Lower lobe of right lung (tissue), 2 donors: ENCODE results near the gene OXA1L. TPM values are rescaled to one million over a fixed set of nuclear protein-coding genes. Genes with fewer than 3 reads are reported as not detected.
"Not testable (repeated sequence)": the region's sequence is repeated elsewhere in the genome, so short reads cannot be mapped to it uniquely, and the experiment has no call there.

Experiments
- ATAC-seq, 2 donors: fragments of 200-7000 bp; cut with Tn5 transposase; one replicate each; pipeline ENCODE4 v1.9.1; 2020 to 2022; ENCODE audit warnings: mild to moderate bottlenecking in 2 of 2, moderate library complexity in 2 of 2
- DNase-seq: peaks from one replicate; pipeline ENCODE4 v3.0.0-alpha.2; 2020
- H3K27ac ChIP-seq: fragments of 200-600 bp; one replicate; pipeline ENCODE4 v1.8.0; 2022
- H3K27me3 ChIP-seq: fragments of 200-600 bp; one replicate; pipeline ENCODE4 v1.8.0; 2022; ENCODE audit warnings: low read depth
- H3K36me3 ChIP-seq: fragments of 200-600 bp; one replicate; pipeline ENCODE4 v1.8.0; 2022; ENCODE audit warnings: mild to moderate bottlenecking
- H3K4me1 ChIP-seq: fragments of 200-600 bp; one replicate; pipeline ENCODE4 v1.8.0; 2022
- H3K4me3 ChIP-seq: fragments of 200-600 bp; one replicate; pipeline ENCODE4 v1.8.0; 2022; ENCODE audit warnings: mild to moderate bottlenecking
- H3K9me3 ChIP-seq: fragments of 200-600 bp; one replicate; pipeline ENCODE4 v1.8.0; 2022
- CTCF ChIP-seq: fragments of 200-600 bp; IDR thresholded peaks from one replicate; pipeline ENCODE4 v1.8.0; 2022; ENCODE audit warnings: antibody characterized with exemption, mild to moderate bottlenecking
- intact Hi-C: fragments of 100-400 bp; cut with DNase I; formaldehyde crosslinking; loops from one replicate; pipeline ENCODE4 v1.11.0; 2022
- total RNA-seq: library from RNA; stranded (reverse); fragmentation: NEBNext Ultra II Directional; extraction: Animal tissue kit (Norgen Biotek cat#: 25700); gene quantifications from one replicate; pipeline ENCODE4 v1.2.1, GENCODE V29; 2021
- donor health status: DM: no; HTN: yes; CAD: no; lungs with severe emphysema.

Gene OXA1L
- total RNA-seq, 1 donor from 2014 or later: 115 TPM

GRCh38 chr14:22726012-22726411 lies 40.5 kb upstream of the OXA1L start:
- no peak for DNase-seq
- no peaks in the 10 kb centered on the region for H3K9me3 ChIP-seq
- H3K27ac ChIP-seq: no peak overlapping the region
- intact Hi-C loops: no loop called here
- H3K36me3 ChIP-seq: no peaks in the 10 kb centered on the region
- no peaks in the 10 kb centered on the region for H3K27me3 ChIP-seq
- ATAC-seq: peak in 1 of 2 donors; percentile 41
- H3K4me3 ChIP-seq: no peak overlapping the region
- TF ChIP-seq CTCF: no peak
- no peaks in the 10 kb centered on the region for H3K4me1 ChIP-seq

- intact Hi-C loops, DNase-seq, H3K4me1 ChIP-seq, H3K9me3 ChIP-seq, H3K27me3 ChIP-seq, H3K27ac ChIP-seq, H3K36me3 ChIP-seq, H3K4me3 ChIP-seq, ATAC-seq: not testable (repeated sequence)
These were observed 34.4 kb upstream of the OXA1L start for GRCh38 chr14:22732062-22732461.

GRCh38 chr14:22733829-22734228 lies 32.7 kb upstream of the OXA1L start:
- ATAC-seq: no peak
- no peaks in the 10 kb centered on the region for H3K9me3 ChIP-seq

GRCh38 chr14:22735096-22735495 lies 31.4 kb upstream of the OXA1L start:
- Histone ChIP-seq H3K9me3 (no peaks in the 10 kb centered on the region), H3K27ac (no peak overlapping the region), H3K4me3 (no peak overlapping the region), H3K27me3 (no peaks in the 10 kb centered on the region), H3K4me1 (no peaks in the 10 kb centered on the region), H3K36me3 (no peaks in the 10 kb centered on the region)
- DNase-seq (no peak), ATAC-seq (no peak)
- intact Hi-C loops: no loop called here
- no peak for TF ChIP-seq CTCF

More at GRCh38 chr14:22733829-22734228, 32.7 kb upstream of the OXA1L start:
- no peaks in the 10 kb centered on the region for H3K27me3 ChIP-seq
- TF ChIP-seq CTCF: no peak
- no peaks in the 10 kb centered on the region for H3K4me1 ChIP-seq
- intact Hi-C loops: no loop called here
- H3K4me3 ChIP-seq: no peak overlapping the region
- H3K27ac ChIP-seq: no peak overlapping the region
- DNase-seq: no peak
- H3K36me3 ChIP-seq: no peaks in the 10 kb centered on the region

GRCh38 chr14:22736384-22736783 lies 30.1 kb upstream of the OXA1L start:
- H3K4me3 ChIP-seq: not testable (repeated sequence)

GRCh38 chr14:22737052-22737451 lies 29.4 kb upstream of the OXA1L start:
- no peak for DNase-seq
- Histone ChIP-seq H3K4me1 (no peaks in the 10 kb centered on the region), H3K36me3 (no peaks in the 10 kb centered on the region), H3K27me3 (no peaks in the 10 kb centered on the region), H3K27ac (no peak overlapping the region), H3K4me3 (no peak overlapping the region), H3K9me3 (no peaks in the 10 kb centered on the region)
- TF ChIP-seq CTCF: no peak
- intact Hi-C loops: no loop called here
- no peak for ATAC-seq

More at GRCh38 chr14:22736384-22736783, 30.1 kb upstream of the OXA1L start:
- DNase-seq, H3K36me3 ChIP-seq, H3K27me3 ChIP-seq, H3K27ac ChIP-seq, H3K9me3 ChIP-seq, H3K4me1 ChIP-seq, intact Hi-C loops, ATAC-seq: not testable (repeated sequence)

- H3K27ac ChIP-seq: no peak overlapping the region
- H3K4me3 ChIP-seq: no peak overlapping the region
- intact Hi-C loops: no loop called here
- no peak for TF ChIP-seq CTCF
- H3K27me3 ChIP-seq: no peaks in the 10 kb centered on the region
- ATAC-seq (no peak), DNase-seq (no peak)
- H3K36me3 ChIP-seq: no peaks in the 10 kb centered on the region
- H3K9me3 ChIP-seq: no peaks in the 10 kb centered on the region
- H3K4me1 ChIP-seq: no peaks in the 10 kb centered on the region
These were observed 27.1 kb upstream of the OXA1L start for GRCh38 chr14:22739423-22739822.
